Sciatic nerve (tissue), 2 donors: ENCODE results near the gene VPS16. TPM values are rescaled to one million over a fixed set of nuclear protein-coding genes. Genes with fewer than 3 reads are reported as not detected.
"Not testable (repeated sequence)": the region's sequence is repeated elsewhere in the genome, so short reads cannot be mapped to it uniquely, and the experiment has no call there.

Source experiments
- ATAC-seq: fragments of 200-7000 bp; cut with Tn5 transposase; one replicate; pipeline ENCODE4 v1.9.1; 2020; ENCODE audit warnings: mild to moderate bottlenecking, moderate library complexity
- DNase-seq: peaks from one replicate; pipeline ENCODE4 v3.0.0-alpha.2; 2020; ENCODE audit warnings: low spot score
- intact Hi-C: fragments of 100-400 bp; cut with DNase I; formaldehyde crosslinking; loops from one replicate; pipeline ENCODE4 v1.14.2; 2022
- total RNA-seq: library from RNA; stranded (reverse); fragmentation: NEBNext Ultra II Directional; extraction: Animal tissue kit (Norgen Biotek cat#: 25700); gene quantifications from one replicate; pipeline ENCODE4 v1.2.1, GENCODE V29; 2021
- donor health status: DM: no; HTN: no; CAD: no.
- donor health status: DM: no; HTN: no; CAD: no.

The VPS16 gene
- total RNA-seq, 1 donor from 2014 or later, result 40.0 TPM

DNA sequence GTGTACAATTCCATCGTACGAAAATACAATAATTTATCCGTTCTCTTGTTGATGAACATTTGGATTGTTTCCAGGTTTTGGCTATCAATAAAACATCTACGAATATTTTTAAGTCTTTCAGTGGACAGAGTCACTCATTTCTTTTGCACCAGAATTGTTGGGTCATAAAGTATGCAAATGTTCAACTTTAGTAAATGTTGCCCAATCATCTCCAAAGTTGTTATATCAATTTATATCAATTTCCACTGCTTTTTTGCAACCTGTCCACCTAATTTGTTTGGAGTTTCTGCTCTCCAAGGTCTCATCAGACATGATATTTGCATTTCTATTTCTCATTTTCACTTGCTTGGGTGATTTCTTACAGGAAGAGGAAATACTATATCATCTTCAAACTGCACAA, 13.9 kb upstream of the VPS16 start:
- ATAC-seq, result no peak
- intact Hi-C loops, result no loop called here
- DNase-seq, result no peak

DNA sequence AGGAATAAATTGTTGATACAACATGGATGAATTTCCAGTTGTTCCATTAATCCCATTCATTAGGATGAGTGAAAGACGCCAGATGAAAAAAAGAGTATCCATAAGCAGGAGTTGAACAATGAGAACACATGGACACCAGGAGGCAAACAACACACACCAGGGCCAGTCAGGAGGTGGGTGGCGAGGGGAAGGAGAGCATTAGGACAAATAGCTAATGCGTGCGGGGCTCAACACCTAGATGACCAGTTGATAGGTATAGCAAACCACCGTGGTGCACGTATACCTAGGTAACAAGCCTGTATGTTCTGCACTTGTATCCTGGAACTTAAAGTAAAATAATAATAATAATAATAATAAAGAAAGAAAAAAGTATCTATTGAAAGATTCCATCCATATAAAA, 11.2 kb upstream of the VPS16 start:
- DNase-seq (no peak), ATAC-seq (no peak)
- intact Hi-C loops, result no loop called here

DNA sequence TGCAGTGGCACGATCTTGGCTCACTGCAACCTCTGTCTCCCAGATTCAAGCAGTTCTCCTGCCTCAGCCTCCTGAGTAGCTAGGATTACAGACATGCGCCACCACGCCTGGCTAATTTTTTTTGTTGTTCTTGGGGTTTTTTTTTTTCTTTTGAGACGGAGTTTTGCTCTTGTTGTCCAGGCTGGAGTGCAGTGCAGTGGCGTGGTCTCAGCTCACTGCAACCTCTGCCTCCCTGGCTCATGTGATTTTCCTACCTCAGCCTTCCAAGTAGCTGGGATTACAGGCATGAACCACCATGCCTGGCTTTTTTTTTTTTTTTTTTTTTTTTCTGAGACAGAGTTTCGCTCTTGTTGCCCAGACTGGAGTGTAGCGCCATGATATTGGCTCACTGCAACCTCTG, 9.3 kb upstream of the VPS16 start:
- DNase-seq, ATAC-seq, intact Hi-C loops: not testable (repeated sequence)

DNA sequence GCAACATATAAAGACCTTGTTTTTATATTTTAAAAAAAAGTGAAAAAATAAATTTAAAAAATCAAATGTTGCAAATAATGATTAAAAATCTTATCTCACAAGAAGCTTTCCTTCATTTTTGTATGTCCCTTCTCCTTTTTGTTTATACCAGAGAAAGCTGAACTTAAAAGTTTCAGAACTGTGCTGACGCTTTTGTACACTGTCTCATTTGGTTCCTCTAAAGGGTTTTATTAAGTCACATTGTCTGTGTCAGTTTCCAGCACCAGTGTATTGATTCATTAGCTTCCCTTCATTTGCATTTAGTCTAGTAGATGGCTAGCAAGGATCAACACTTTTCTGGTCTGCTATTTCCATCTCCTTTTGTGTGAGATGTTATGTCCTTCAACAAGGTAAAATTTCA, 6.8 kb upstream of the VPS16 start:
- no peak for ATAC-seq
- no peak for DNase-seq
- intact Hi-C loops, result no loop called here

DNA sequence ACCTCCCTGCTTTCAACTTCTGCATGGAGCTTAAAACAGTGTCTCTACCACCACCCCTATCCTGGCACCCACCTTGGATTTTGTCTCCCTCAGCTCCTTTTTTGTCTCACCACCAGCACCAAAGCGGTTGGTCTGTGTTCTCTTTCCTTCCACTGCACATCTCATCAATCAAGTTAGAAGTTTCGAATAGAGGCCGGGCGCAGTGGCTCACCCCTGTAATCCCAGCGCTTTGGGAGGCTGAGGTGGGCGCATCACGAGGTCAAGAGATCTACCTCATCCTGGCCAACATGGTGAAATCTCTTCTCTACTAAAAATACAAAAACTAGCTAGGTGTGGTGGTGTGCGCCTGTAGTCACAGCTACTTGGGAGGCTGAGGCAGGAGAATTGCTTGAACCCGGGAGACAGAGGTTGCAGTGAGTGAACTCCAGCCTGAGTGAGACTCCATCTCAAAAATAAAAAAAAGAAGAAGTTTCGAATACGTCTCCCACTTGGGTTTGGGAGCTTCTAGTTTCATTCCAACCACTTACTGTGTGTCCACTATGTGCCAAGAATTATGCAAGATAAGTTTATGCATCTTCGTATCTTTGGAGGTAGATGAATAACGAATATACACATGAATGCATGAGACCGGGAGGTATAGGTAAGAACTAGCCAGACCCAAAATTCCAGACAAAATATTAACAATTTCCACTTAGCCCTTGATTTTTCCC, 6.0 kb upstream of the VPS16 start:
- ATAC-seq (no peak), DNase-seq (no peak)
- intact Hi-C loops, result no loop called here

DNA sequence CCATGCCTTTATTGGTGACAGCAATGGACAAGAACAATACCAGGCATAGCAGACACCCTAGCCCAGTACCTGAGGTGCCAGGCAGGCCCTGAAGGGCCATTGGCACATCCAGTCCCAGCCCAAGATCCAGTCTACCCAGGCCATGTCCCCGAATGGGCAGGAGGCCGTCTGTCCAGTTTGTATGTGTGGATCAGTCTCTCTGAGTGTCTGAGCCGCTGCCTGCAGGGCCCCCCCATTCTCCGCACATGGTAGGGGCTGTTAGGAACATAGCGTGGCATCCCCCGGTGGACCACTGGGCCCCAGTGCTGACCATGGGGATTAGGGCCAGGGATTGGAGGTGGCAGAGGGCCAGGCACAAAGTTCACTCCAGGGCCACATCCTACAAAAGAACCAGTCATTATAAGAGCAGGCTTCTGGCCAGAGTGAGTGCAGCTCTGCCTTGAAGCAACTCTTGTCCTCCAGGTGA, 5.2 kb upstream of the VPS16 start:
- intact Hi-C loops, result no loop called here
- no peak for DNase-seq
- no peak for ATAC-seq

DNA sequence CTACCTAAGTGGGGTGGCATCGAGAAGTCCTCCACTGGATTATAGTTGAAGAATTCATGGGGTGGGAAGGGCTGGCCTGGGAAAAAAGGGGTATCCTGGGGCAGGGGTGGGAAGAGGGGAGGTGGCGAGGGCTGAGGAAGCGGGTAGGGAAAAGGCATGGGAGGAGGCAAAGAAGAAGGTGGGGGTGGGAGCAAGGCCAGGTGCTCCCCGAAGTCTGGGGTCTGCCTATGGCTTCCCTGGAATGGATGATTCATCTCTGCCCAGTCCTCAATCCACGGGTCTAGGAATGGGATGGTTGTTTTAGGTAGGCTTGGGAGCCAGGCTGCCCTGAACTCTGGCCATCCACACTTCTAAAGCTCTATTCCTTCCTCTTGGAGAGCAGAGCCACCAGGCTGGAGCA, 4.5 kb upstream of the VPS16 start:
- DNase-seq (no peak), ATAC-seq (no peak)
- intact Hi-C loops, result no loop called here

DNA sequence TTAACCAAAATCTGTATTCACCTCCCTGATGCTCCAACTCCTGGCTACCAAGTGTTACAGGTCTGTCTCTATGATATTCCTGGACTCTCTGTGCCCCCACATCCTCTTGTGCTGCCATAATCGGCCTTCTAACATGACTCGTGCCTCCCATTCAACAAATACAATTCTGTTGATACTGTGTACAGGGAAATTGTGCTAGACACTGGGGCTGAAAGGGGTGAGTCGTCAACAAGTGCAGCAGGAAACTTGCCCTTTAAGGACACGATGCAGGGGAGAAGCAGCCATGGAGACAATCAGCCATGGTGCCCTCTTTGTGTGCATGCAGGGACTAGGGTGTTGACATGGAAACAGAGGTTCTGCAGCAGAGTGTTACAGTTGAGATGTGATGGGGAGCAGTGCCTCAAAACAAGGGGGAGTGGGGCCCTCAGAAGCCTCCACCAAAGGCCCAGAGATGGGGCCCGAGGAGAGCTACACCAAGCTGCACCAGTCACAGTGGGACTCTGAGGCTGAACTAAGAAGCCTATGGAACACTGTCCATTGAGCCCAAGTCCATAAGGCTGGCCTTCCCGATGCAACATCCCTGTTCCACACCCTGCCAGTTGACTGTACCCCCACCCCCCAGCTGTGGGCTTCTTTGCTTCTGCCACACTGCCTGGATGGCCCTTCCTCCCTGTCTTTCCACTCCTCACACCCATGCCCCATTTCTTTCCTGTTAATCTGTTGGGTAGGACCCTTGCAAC, 3.2 kb upstream of the VPS16 start:
- intact Hi-C loops, result no loop called here
- ATAC-seq, result no peak
- no peak for DNase-seq

DNA sequence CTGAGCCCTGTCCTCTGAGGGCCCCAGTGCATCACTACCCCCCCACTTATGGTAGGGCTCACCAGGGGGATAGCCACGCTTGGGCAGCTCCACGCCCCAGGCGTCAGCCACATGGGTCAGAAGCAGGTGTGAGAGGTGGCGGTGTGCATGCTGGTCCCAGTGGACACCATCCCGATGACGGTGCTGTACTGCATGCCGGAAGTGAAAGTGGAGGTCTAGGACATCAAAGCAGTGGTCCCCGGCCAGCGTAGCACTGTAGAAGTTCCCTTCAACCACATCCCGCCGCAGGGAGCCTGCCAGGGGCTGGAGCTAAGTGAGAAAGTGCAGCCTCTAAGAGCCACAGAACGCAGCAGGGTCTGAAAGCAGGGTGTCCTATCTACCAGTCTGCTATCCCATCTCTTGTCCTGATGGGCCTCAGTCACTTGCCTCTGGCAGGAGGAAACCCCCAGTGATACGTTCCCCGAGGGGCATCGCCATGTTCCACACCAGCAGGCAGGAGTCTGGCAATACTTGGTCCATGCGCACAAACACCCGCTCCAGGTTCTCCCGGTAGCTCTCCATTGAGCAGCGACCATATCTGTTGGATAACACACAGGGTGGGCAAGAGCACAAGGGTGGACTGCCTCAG, 2.3 kb upstream of the VPS16 start:
- intact Hi-C loops, result no loop called here
- DNase-seq (no peak), ATAC-seq (no peak)

DNA sequence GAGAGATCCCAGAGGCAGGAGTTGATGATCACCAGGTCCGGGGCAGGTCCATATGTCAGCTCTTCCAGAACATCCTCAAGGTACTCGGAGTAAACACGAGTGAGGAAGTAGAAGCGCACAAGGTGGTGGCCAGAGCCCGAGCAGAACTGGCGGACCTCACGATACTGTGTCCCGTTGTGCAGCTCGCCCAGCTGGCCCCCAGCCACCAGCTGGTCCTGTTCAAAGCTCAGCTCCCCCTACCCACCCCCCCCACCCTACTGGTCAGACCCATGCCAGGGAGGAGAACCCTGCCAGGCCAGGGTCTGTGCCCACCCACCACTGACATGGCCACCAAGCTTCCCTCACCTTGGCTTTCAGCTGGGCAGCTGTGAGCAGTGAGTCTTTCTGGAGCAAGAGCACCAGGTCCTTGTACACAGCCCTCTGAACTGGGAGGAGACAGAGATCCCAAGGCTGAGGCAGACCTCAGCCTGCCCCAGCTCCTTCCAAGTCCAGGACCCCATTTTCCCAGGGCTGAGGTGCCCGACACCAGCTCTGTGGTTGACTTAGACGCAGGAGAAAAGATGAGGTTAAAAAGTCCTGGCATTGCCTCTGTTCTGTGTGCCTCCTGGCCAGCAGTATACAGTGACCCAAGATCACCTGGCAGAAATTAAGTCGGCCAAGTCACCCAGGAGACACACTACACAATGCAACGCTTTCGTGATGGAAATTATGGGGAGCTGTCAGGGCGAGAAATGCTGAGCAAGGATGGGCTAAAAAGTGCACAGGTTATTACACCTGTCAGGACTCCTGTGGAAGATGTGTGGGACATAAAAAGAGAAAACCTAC, 1.5 kb upstream of the VPS16 start:
- ATAC-seq (no peak), DNase-seq (no peak)
- intact Hi-C loops, result no loop called here

DNA sequence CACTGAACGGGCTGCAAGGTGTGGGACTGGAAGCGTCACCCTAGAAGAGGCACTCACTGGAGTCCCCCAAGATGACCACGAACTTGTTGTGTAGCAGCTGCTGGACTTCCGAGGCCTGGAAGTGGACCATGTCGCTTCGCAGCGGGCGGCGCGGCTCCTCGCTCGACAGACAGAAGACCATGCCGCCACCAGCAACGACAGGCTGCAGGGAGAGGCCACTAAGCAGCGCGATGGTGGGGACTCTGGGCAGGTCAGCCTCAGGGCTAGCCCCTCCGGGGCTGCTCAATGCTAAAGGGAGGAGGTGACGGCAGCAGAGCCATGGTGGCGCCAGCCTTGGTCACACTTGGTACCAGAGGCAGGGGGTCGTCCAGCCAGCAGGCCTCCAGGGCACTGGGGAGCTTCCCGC, 810 bp upstream of the VPS16 start:
- intact Hi-C loops, result no loop called here
- ATAC-seq, result no peak
- no peak for DNase-seq

DNA sequence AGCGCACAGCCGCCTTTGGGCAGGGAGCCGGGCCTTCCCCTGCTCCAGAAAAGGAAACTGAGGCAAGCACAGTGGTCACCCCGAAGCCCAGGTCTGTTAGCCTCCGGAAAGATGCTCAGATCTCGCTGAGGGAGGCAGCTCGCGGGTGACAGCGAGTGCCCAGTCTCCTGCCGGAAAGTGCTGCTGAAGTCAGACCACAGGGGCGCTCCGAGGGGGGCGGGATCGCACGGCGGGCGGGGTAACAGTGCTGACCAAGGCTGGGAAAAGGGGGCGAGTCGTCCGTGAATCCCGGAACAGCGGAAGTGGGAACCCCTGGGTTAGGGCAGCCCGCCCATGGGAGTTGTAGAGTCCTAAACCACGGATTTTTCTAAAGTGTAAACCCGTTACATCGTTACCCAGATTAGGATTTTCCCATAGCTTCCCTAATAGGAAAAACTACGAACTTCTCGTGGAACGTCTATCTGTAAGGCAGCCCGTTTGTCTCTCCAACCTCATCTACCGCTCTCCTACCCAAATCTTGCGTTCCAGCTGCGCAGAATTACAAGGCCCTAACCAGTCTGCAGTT, 504 bp downstream of the VPS16 start:
- ATAC-seq (peak; percentile 64), DNase-seq (peak; percentile 82)
- intact Hi-C loops, result no loop called here

DNA sequence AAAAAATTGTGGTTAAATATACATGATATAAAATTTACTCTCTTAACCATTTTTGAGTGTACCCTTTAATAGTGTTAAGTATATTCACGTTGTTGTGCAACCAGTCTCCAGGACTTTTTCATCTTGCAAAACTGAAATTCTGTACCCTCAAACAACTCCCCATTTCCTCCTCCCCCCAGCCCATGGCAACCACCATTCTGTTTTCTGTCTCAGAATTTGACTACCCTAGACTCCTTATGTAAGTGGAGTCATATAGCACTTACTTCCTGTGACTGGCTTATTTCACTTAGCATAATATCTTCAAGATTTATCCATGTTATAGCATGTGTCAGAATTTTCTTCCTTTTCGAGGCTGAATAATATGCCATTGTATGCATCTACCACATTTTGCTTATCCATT, 5.1 kb downstream of the VPS16 start:
- DNase-seq, result no peak
- intact Hi-C loops, result no loop called here
- ATAC-seq, result no peak

DNA sequence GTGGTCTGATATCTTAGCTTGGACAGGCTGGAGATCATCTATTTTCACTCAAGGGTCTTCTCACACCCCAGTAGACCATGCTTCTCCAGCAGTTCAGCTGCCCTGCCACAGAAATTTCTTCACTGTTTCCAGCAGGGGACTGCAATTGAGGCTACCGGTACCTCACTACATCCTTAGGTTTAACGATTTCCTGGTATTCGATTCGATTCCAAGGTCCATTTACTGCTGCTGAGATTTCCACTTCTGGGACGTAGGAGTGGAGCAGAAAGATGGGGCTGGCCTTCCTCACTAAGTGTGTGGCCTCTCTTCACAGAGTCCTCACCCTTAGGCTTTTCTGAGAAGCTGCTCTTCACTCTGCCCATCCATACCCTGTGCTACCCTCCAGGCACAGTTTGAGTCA, 6.2 kb downstream of the VPS16 start:
- ATAC-seq, result no peak
- intact Hi-C loops, result no loop called here
- DNase-seq, result no peak

DNA sequence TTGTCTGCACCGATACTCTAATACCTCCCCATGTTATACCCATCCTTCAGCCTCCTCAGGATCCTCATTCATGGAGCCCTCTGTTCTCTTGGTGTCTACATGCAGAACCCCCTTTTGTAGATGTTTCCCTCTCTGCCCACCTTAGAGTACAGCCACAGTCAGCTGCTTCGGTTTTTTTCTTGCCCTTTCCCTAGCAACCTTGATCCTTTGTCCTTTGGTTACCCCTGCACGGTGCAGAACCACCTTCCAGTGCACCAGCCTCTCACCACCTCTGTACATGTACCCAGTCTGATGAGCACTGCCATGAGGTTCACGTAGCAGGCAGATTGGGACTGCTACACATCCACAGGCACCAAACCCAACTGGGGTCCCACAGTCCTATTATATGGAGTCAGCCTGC, 7.3 kb downstream of the VPS16 start:
- intact Hi-C loops, result no loop called here
- DNase-seq (no peak), ATAC-seq (no peak)

DNA sequence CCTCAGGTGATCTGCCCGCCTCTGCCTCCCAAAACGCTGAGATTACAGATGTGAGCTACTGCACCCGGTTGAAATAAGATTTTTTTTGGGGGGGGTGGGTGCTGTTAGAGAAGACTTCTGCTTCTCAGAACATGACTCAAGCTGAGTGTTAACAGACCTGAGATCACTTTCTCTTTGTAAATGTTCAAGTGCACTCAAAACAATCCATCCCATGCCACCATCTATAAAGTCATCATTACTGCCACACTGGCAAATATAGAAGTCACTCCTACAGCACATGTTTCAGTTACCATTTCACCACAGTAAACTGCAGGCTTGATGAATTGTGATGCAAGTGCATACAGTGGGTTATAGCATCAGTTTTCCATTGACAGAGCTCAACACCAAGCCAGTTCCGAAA, 9.0 kb downstream of the VPS16 start:
- intact Hi-C loops, result no loop called here
- DNase-seq, result no peak
- no peak for ATAC-seq

DNA sequence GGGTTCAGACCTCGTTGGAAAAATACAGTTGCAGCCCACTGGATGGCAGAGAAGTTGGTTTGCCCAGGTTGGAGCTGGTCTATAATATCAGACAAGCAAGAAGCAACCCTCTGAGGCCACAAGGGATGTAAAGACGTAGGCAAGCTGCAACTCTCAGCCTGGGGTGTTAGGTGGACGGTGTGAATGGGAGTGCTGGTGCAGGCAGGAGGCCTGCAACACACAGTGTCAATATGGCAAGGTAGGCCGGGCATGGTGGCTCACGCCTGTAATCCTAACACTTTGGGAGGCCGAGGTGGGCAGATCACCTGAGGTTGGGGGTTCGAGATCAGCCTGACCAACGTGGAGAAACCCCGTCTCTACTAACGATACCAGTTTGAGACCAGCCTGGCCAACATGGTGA, 10.5 kb downstream of the VPS16 start:
- DNase-seq, result no peak
- intact Hi-C loops, result no loop called here
- ATAC-seq, result no peak

DNA sequence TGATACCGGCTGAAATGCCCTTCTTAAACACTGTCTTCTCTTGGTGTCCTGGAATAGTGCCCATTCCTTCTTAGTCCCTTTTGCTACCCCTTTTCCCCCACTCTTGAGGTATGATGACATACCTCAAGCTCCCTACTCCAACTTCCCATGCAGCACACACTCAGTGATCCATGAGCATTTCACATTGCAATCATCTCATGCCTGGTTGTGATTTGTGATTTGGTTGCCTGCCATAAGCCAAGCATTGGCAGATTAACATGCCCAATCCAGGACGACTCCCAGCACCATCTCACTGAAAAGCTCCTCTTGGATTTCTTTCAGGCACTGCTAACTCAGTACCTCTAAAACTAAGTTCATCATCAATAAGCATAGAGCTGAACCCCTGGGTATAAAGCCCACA, 18.0 kb downstream of the VPS16 start:
- ATAC-seq, result no peak

More for the DNA sequence above, 18.0 kb downstream of the VPS16 start:
- DNase-seq, result no peak
- intact Hi-C loops, result no loop called here
